Stimulated activated effector memory CD8-positive, alpha-beta T cell treated with anti-CD3 and anti-CD28 coated beads, Interleukin-12 subunit alpha, Interleukin-12 subunit beta, amount 100 ng/mL, for 72 hours (primary cell): ENCODE results near the gene HSPB7.
"Not testable (repeated sequence)": the region's sequence is repeated elsewhere in the genome, so short reads cannot be mapped to it uniquely, and the experiment has no call there.

Experiments used
- ATAC-seq: fragments of 150-1000 bp; cut with Tn5 transposase; 2 replicates; pipeline ENCODE4 v1.10.0; 2021
- DNase-seq, 2 donors: peaks; one replicate each; pipeline ENCODE4 v3.0.0; 2021 to 2022; ENCODE audit warnings: low spot score in 2 of 2
- H3K27ac Mint-ChIP-seq: one replicate; pipeline ENCODE4 v1.8.0; 2022; ENCODE audit warnings: mild to moderate bottlenecking, mixed read lengths
- H3K36me3 Mint-ChIP-seq: one replicate; pipeline ENCODE4 v1.8.0; 2022; ENCODE audit warnings: mild to moderate bottlenecking, mixed read lengths
- H3K4me1 Mint-ChIP-seq: one replicate; pipeline ENCODE4 v1.8.0; 2022; ENCODE audit warnings: mixed read lengths
- H3K4me3 Mint-ChIP-seq: one replicate; pipeline ENCODE4 v1.8.0; 2022; ENCODE audit warnings: mild to moderate bottlenecking, mixed read lengths
- H3K9me3 Mint-ChIP-seq: one replicate; pipeline ENCODE4 v1.8.0; 2022; ENCODE audit warnings: mixed read lengths

The HSPB7 gene

DNA sequence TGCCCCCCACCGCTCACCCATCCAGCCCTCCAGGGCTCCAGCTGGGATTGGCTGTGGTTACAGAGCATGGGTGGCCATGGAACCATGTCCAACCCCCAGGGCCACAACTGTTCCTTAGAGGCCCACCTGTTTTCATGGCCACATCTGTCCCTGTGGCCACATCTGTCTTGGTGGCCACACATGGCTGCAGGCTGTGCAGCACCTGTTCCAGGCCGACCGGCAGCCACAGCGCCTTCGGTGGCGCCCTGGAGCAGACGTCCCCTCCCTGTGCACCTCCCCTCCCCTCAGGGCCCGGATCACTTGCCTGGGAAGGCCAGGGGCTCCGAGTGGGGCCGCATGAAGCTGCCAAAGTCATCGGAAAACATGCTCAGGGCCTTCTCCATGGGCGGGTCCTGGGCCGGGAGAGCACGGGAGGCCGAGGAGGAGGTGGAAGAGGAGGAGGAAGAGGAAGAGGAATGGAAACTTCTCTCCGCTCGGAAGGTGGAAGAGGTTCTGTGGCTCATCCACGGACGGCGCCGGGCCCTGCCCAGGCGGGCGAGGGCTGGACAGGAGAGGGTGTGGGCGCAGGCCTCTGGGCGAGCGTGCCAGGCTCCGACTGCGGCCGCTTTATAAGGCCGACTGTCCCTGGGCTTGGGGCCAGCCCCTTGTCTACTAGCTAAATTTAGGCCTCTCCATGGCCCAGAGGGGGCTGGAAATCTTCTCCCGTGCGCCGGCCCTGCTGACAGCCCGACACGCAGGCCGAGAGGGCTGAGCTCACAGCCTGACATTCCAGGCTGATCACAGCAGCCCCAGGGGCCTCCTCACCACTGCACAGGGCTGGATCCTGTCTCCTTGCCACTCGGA lies at the start of gene HSPB7:
Gene HSPB7, minus strand, starts transcription at position 583 of the 843 bp plus-strand sequence. Its CDS starts 80 bp downstream, at position 503.
- H3K4me3 Mint-ChIP-seq = no peak within 1 kb of the TSS
- H3K27ac Mint-ChIP-seq = peak within 1 kb of the TSS; percentile 52
- DNase-seq (no peak), ATAC-seq (no peak)
- H3K36me3 Mint-ChIP-seq = no peaks in the 10 kb centered on the region
- no peaks in the 10 kb centered on the region for H3K9me3 Mint-ChIP-seq
- peaks cover 12% of the 10 kb centered on the region for H3K4me1 Mint-ChIP-seq

DNA sequence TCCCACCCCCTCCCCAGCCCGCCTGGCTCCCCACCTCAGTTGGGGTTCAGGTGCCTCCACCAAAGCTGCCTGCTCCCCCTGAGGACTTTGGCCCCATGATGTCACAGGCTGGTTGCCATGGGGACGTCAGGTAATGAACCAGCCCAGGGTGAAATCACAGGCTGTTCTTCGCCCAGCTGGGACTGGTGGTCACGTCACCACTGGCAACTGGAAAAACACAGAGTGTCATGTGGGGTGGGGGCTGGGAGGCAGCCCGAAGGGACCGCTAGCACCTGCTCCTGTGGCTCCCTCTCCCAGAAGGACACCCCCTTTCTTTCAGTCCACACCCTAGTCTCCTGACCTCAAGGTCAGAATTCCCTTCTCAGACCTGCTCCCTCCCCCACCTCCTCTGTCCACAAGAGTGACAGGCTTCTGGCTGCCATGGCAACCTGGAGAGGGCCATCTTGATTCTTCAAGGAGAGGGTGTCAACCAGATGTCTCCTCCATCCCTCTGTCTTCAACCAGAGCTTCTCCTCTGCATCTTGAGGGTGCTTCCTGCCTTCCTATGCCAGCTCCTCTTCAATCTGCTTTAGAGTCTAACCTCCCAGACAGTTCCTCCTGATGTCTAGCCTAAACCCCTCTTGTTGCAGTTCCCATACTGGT lies 49.4 kb upstream of the HSPB7 start:
- Mint-ChIP-seq H3K36me3 (no peaks in the 10 kb centered on the region), H3K4me3 (no peak overlapping the region), H3K4me1 (peaks cover 34% of the 10 kb centered on the region), H3K27ac (peak overlapping the region; percentile 65), H3K9me3 (no peaks in the 10 kb centered on the region)
- ATAC-seq (no peak), DNase-seq (no peak)

DNA sequence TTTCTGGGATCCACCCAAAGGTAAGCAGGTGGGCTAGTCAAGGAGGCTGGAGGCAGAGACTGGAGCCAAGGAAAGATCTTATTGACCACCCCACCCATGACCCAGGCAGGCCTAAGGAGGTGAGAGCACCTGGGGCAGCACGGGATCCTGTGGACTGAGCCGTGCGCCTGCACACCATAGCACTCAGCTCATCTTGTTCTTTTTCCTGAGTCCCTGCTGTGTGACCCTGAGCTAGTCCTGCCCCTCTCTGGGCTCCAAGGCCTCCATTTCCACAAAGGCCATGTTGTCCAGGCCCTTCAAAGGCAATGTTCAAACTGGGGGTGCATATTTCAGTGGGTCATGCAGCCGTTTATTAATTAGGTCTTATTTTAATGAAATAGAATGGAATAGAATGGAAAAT lies 48.4 kb upstream of the HSPB7 start:
- DNase-seq (no peak), ATAC-seq (no peak)
- H3K9me3 Mint-ChIP-seq = no peaks in the 10 kb centered on the region
- peaks cover 34% of the 10 kb centered on the region for H3K4me1 Mint-ChIP-seq
- H3K36me3 Mint-ChIP-seq = no peaks in the 10 kb centered on the region
- no peak overlapping the region for H3K27ac Mint-ChIP-seq
- no peak overlapping the region for H3K4me3 Mint-ChIP-seq

DNA sequence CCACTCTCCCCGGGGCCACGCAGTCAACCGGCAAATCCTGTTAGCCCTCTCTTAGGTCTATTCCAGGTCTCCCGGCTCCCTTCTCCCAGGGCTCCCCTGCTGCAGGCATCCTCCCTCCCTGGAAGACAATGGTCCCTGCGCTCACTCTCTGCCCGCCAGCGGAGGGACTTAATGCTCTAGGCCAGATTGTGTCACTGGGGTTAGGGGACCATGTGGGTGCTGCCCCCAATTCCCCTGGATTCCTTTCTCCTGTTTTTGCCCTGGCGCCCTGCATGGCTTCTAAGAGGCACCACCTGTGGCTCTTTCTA lies 47.4 kb upstream of the HSPB7 start:
- no peak for ATAC-seq
- H3K36me3 Mint-ChIP-seq = no peaks in the 10 kb centered on the region
- peaks cover 25% of the 10 kb centered on the region for H3K4me1 Mint-ChIP-seq
- H3K9me3 Mint-ChIP-seq = no peaks in the 10 kb centered on the region
- no peak for DNase-seq
- H3K27ac Mint-ChIP-seq = no peak overlapping the region
- no peak overlapping the region for H3K4me3 Mint-ChIP-seq

GRCh38 chr1:16064536-16065268 lies 46.9 kb upstream of the HSPB7 start:
- no peaks in the 10 kb centered on the region for H3K9me3 Mint-ChIP-seq
- no peak for ATAC-seq
- H3K4me3 Mint-ChIP-seq = no peak overlapping the region
- peaks cover 20% of the 10 kb centered on the region for H3K4me1 Mint-ChIP-seq
- no peaks in the 10 kb centered on the region for H3K36me3 Mint-ChIP-seq
- no peak for DNase-seq
- peak overlapping the region; percentile 68 for H3K27ac Mint-ChIP-seq

DNA sequence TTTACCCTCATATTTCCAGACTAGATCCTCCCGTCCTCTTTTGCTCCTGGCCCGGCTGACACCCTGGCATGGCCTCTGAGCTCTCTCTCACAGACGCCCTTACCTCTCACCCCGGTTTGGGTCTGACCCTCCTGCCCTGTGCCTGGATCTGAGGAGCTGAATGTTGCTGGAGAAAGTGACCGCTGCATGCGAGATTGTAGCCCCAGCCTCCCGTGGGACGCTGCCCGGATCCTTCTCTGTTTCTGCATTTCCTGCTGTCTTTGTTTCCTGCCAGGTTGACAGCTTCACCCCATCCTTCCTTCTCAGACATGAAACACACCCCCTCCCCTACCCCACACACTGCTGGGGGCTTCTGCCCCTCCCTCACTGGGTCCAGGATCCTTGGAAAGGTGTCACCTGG lies 46.1 kb upstream of the HSPB7 start:
- no peak for ATAC-seq
- Mint-ChIP-seq H3K9me3 (no peaks in the 10 kb centered on the region), H3K4me1 (peaks cover 20% of the 10 kb centered on the region), H3K27ac (peak overlapping the region; percentile 68), H3K4me3 (no peak overlapping the region), H3K36me3 (no peaks in the 10 kb centered on the region)
- DNase-seq = no peak

GRCh38 chr1:16063226-16063829 lies 45.5 kb upstream of the HSPB7 start:
- no peak for ATAC-seq
- no peak overlapping the region for H3K4me3 Mint-ChIP-seq

DNA sequence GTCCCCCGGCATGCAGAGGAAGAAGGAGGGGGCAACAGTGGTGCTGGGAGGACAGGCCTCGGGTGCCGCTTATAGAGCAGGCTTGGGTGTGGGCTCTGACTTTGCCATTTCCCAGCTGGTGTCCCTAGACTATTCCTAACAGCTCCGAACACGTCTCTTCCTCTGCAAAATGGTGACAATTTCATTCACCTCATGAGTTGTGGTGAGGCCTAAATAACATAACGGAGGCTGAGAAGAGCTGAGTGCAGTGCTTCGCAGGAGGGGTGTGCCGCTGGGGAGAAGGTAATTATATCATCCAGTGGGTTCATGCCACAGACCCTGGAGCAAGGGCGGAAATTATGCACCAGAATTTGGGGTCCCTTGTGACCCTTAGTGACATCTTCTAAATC lies 44.8 kb upstream of the HSPB7 start:
- H3K4me3 Mint-ChIP-seq, H3K27ac Mint-ChIP-seq, DNase-seq, ATAC-seq, H3K36me3 Mint-ChIP-seq, H3K9me3 Mint-ChIP-seq: not testable (repeated sequence)
- peaks cover 20% of the 10 kb centered on the region for H3K4me1 Mint-ChIP-seq

More at GRCh38 chr1:16063226-16063829, 45.5 kb upstream of the HSPB7 start:
- no peaks in the 10 kb centered on the region for H3K9me3 Mint-ChIP-seq
- DNase-seq = no peak
- H3K27ac Mint-ChIP-seq = no peak overlapping the region
- H3K36me3 Mint-ChIP-seq = no peaks in the 10 kb centered on the region
- H3K4me1 Mint-ChIP-seq = peaks cover 20% of the 10 kb centered on the region

GRCh38 chr1:16061989-16062686 lies 44.3 kb upstream of the HSPB7 start:
- H3K4me1 Mint-ChIP-seq = peaks cover 20% of the 10 kb centered on the region
- not testable (repeated sequence) for ATAC-seq, H3K27ac Mint-ChIP-seq, H3K9me3 Mint-ChIP-seq, H3K4me3 Mint-ChIP-seq, H3K36me3 Mint-ChIP-seq, DNase-seq

- Mint-ChIP-seq H3K36me3 (no peaks in the 10 kb centered on the region), H3K9me3 (no peaks in the 10 kb centered on the region), H3K27ac (no peak overlapping the region), H3K4me3 (no peak overlapping the region), H3K4me1 (peaks cover 21% of the 10 kb centered on the region)
- DNase-seq = no peak
- ATAC-seq = no peak
Observed at GRCh38 chr1:16061266-16061665, 43.4 kb upstream of the HSPB7 start.

DNA sequence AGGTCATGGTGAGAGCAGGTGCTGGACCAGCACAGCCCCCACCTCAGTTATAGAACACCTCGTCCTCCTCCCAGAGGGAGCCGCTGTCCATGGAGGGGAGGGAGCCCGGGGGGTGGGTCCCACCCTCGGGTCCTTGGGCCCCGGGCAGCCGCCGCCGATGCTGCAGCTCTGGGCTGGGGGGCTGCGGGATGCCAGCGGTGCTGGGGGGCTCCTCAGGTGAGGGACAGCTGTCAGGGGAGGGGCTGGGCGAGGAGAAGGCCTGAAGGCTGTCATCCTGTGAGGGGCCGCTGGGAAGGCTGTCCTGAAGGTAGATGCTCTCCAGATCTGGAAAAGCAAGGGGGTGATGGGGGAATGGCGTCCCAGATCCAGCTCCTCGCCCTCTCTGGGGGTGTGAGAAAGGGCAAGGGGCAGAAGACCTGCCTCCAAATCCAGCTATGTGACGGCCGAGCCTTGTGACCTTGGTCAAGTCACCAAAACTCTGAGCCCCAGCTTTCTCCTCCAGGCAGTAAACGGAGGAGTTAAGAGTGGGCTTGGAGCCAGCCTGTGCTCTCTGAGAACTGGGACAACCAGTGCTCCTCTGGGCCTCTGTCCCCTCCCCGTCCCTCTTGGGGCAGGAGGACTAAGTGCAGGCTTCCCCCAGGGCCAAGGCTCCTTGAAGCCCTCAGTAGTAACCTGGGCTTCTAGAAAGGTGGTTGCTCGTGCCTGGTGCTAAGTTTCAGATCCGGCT lies 40.7 kb upstream of the HSPB7 start:
- ATAC-seq, H3K9me3 Mint-ChIP-seq, DNase-seq, H3K36me3 Mint-ChIP-seq, H3K4me1 Mint-ChIP-seq, H3K4me3 Mint-ChIP-seq, H3K27ac Mint-ChIP-seq: not testable (repeated sequence)

- H3K9me3 Mint-ChIP-seq, H3K27ac Mint-ChIP-seq, H3K4me1 Mint-ChIP-seq, H3K36me3 Mint-ChIP-seq, ATAC-seq, H3K4me3 Mint-ChIP-seq, DNase-seq: not testable (repeated sequence)
Observed at GRCh38 chr1:16057314-16057915, 39.6 kb upstream of the HSPB7 start.

GRCh38 chr1:16056521-16056912 lies 38.7 kb upstream of the HSPB7 start:
- not testable (repeated sequence) for H3K4me1 Mint-ChIP-seq, H3K36me3 Mint-ChIP-seq, ATAC-seq, H3K4me3 Mint-ChIP-seq, H3K9me3 Mint-ChIP-seq, DNase-seq
- H3K27ac Mint-ChIP-seq = peak overlapping the region; percentile 67
